Ureter (tissue), 1 donor: Measurements from ENCODE around the gene RAD51B. TPM values are rescaled to one million over a fixed set of nuclear protein-coding genes. Genes with fewer than 3 reads are reported as not detected.

Experiments
- DNase-seq: peaks from one replicate; pipeline ENCODE4 v3.0.0-alpha.2; 2020; ENCODE audit warnings: low spot score
- total RNA-seq: library from RNA; stranded (reverse); gene quantifications from one replicate; pipeline ENCODE4 v1.2.4, GENCODE V29; 2023
- donor health status: DM: yes; HTN: yes; CAD: no.

Gene RAD51B
- total RNA-seq, 1 donor from 2014 or later, result 36.6 TPM

- no peak for DNase-seq
These were observed 772.2 kb downstream of the RAD51B start for GRCh38 chr14:68591786-68592185.

- no peak for DNase-seq
These were observed 773.5 kb downstream of the RAD51B start for GRCh38 chr14:68592948-68593556.

DNA sequence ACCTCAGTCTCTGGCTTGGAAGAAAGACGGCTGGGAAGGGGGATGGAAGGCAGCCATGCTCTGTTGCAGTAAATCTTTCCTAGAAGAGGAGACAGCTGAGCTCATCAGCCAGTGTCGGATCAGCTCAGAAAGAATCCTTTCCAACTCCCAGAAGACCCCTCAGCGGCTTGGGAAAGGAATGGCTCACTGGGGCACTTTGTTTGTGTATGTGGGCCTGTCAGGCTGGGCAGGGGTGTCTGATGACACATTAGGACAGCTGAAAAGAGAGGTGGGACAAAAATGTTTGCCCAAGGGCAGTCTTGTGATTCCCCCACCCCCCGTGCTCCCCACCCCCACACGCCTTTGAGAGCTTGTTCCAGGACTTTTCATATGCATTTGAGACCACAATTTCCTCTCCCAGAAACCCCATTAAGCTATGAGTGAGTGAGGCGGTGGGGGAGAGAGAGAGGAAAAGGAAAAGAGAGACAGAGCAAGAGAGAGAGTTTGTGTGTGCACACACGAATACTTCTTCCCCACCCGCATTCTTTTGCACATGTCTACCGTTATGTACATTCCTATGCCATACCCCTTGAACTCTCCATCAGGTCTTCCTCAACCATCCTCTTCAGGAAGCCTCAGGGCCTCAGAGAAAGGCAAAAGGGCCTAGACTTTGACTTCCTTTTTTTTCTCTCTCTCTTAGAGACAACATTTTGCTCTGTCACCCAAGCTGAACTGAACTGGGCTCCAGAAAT lies 774.4 kb downstream of the RAD51B start:
- no peak for DNase-seq

GRCh38 chr14:68594737-68595380 lies 775.3 kb downstream of the RAD51B start:
- DNase-seq, result no peak

- DNase-seq, result no peak
These were observed 776.6 kb downstream of the RAD51B start for GRCh38 chr14:68596211-68596610.

GRCh38 chr14:68596701-68597100 lies 777.1 kb downstream of the RAD51B start:
- no peak for DNase-seq

DNA sequence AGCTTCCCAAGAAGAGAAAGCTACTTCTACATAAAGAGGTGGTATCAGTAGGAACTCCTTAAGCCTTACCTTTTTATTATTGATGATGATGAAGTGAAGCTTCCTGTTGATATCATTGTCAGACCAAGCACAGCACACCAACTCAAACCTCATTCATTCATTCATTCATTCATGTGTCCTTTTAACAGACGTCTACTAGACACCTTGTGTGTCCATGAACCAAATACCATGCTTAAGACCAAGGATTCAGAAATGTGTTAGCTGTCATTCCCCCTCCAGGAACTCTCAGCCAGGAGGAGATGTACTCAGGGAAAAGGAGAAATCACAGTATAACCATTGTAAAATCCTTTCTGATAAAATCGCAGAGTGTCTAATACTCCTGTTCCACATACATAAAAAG lies 778.5 kb downstream of the RAD51B start:
- no peak for DNase-seq

GRCh38 chr14:68598621-68599447 lies 779.3 kb downstream of the RAD51B start:
- DNase-seq, result peak; percentile 81

DNA sequence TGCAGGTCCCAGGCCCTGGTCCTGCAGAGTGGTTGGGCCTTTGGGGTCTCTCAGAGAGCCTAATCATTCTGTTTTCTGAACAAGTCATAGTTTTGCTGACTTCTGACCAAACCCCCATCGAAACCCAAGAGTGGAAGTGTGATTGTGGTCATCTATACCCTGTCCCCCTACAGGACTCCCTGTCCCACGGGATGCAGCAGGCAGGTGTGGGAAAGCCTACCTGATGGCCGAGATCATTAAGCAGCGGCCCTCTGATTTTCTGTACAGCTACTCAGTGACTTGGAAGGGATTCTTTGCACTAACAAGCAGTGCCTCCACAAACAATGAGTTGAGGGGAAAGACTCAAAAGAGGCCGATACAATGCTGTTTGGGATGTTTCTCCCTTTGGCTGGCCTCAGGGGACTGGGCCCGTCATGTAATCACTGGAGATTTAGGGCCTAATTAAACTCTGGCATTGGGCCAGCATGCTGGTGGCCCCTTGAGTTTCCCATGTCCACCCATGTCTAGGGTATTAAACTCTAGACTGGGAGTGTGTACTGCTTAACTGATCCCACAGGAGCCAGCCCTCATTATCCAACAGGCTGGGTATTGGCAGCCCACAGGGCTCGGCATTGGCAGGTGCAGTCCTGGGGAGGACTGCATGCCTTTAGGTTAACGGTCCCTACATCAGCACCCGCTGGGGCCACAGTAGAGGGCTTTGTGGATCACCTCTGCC lies 780.5 kb downstream of the RAD51B start:
- no peak for DNase-seq

GRCh38 chr14:68602507-68602906 lies 782.9 kb downstream of the RAD51B start:
- no peak for DNase-seq

GRCh38 chr14:68603533-68604360 lies 784.2 kb downstream of the RAD51B start:
- no peak for DNase-seq

GRCh38 chr14:68604361-68604730 lies 784.8 kb downstream of the RAD51B start:
- DNase-seq, result no peak

- DNase-seq, result no peak
These were observed 785.2 kb downstream of the RAD51B start for GRCh38 chr14:68604822-68605221.

DNA sequence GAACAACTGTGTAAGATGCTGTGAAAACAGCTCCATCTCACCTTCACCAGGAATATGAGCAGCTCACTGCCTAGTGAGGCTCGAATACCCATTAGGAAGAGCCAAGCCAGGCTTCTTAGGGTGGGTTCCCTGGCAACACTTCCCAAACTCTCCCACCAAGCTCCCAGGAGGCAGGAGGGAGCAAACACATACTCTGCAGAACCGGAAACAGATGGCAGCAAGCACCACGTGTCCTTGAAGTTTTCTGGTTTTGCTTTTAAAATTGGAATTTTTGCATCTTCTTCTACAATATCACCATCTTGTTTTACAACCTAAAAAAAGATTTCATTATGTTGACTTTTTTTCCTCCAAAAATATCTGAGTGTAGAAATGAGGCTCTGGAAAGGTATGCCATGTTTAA lies 786.6 kb downstream of the RAD51B start:
- no peak for DNase-seq

GRCh38 chr14:68606644-68607043 lies 787.1 kb downstream of the RAD51B start:
- DNase-seq, result no peak

DNA sequence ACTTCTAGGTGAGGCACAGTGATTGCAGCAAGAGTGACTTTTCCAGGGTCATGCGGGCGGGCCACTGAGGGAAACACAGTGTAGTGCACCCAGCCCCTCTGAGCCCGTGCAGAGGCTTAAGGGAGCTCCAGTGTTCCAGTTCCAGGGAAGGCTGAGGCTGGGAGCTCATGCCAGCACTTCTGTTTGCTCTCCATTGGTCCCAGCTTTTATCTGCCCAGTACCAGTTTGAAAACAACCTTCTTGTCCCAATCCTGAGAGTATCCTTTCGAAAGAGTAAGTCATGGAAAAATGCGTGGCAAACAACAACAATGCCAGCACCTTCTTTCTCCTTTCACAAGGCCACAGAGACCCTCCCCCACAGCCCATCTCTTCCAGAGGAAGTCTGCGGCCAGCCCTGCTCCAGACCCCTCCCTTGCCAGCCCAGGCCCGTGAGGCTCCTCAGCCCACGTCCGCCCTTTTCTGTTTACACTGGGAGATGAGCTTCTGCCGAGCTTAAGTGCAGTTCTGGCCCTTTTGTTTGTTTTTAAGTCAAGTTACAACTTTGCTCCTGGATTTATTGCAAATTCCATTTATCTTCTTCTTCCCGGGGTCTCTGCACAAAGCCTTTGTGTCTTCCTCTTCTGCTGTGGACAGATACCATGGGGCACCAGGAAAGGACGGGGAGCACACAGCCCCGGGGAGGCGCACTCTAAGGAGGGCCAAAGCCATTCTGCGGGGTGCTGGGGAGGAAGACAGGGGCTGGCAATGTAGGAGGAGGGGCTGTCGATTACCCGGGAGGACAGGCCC lies 787.7 kb downstream of the RAD51B start:
- no peak for DNase-seq

- no peak for DNase-seq
These were observed 788.4 kb downstream of the RAD51B start for GRCh38 chr14:68607867-68608573.

DNA sequence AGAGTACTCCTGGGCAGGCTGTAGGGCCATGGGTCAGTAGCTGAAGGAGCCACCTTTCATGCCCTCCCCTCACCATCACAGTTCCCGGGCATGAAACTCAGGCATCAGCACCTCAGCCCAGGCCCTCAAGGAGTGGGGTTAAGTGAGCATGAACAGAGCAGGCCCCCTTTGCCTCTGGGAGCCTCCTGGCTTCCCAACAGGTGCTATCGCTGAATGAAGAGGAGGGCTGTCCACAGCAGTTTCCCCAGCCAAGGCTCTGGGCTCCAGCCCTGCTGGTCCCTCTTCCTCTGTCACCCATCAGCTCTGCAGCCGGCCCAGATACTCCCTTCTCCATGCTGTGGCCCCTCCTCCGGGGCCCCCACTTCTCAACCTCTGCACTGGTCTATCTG lies 789.0 kb downstream of the RAD51B start:
- DNase-seq, result no peak

GRCh38 chr14:68609012-68609411 lies 789.4 kb downstream of the RAD51B start:
- no peak for DNase-seq
